Measurements from ENCODE around the gene PNKD.

- no peak for TF ChIP-seq POLR2AphosphoS5 (IDR thresholded peaks at IDR 0.05; ENCODE audit: low read depth)
- no peak for TF ChIP-seq REST (IDR thresholded peaks at IDR 0.05; ENCODE audit: unreplicated experiment)
- TF ChIP-seq EZH2 (IDR thresholded peaks at IDR 0.05; ENCODE audit: low read depth, unreplicated experiment): no peak
- no peak for TF ChIP-seq CREB1 (CRISPR knock-in tag; IDR thresholded peaks at IDR 0.05; ENCODE audit: low read depth)
- no peak for TF ChIP-seq CTCF (conservative IDR thresholded peaks at IDR 0.05; ENCODE audit: low read depth in 2 of 2)
- no peak for TF ChIP-seq JUNB (IDR thresholded peaks at IDR 0.05; ENCODE audit: unreplicated experiment)
These were observed 92.3 kb downstream of the PNKD start for GRCh38 chr2:218362606-218363005.
